BJ (cell line): ENCODE data around the gene CACNA2D3. TPM values are rescaled to one million over a fixed set of nuclear protein-coding genes. Genes with fewer than 3 reads are reported as not detected.

ENCODE experiments used
- CTCF ChIA-PET: fragments of 350-600 bp; formaldehyde crosslinking; extraction: SDS; loops from one replicate; lab custom pipeline; 2021; ENCODE audit warnings: antibody characterized with exemption, inconsistent platforms; lab: Yijun Ruan, JAX
- POLR2A ChIA-PET: fragments of 300-600 bp; sonication (Branson Sonifier 250); formaldehyde crosslinking; extraction: SDS; loops from one replicate; lab custom pipeline; 2021; ENCODE audit warnings: antibody characterized with exemption; lab: Charles Lee
- DNase-seq: peaks from one replicate; pipeline ENCODE4 v3.0.0-alpha.2; 2011; ENCODE audit warnings: low read depth
- H3K27me3 ChIP-seq: 2 replicates; pipeline ENCODE4 v1.6.0; 2011; ENCODE audit warnings: low read length; ENCODE audit not compliant: control insufficient read depth, insufficient read depth
- H3K36me3 ChIP-seq: 2 replicates; pipeline ENCODE4 v1.5.1; 2011; ENCODE audit warnings: low read length; ENCODE audit not compliant: control insufficient read depth, insufficient read depth
- H3K4me3 ChIP-seq: 2 replicates; pipeline ENCODE4 v1.5.1; 2011; ENCODE audit warnings: low read depth, mild to moderate bottlenecking, control low read depth, low read length
- CTCF ChIP-seq: IDR thresholded peaks from 2 replicates; pipeline ENCODE4 v1.5.1; 2011; ENCODE audit warnings: low read depth, mild to moderate bottlenecking, control low read depth, inconsistent platforms, low read length, moderate library complexity; ENCODE audit not compliant: insufficient read depth
- polyA plus RNA-seq: library from polyadenylated mRNA; depleted of rRNA; stranded (reverse); fragments of >200 nt; gene quantifications from 2 replicates; pipeline ENCODE4 v1.2.3, GENCODE V29; 2011

CACNA2D3 gene
- polyA plus RNA-seq, 1 experiment, result 0.56 TPM

- peak; percentile 85 for TF ChIP-seq CTCF
- CTCF ChIA-PET, result interaction anchor here (0.7 to 1.9 kb wide), 16 partner anchors 171 to 738 kb away, joined by 3 to 8 read pairs (median 3); no protein-coding TSS in a partner anchor
- H3K27me3 ChIP-seq, result no peaks in the 10 kb centered on the region
- no peak overlapping the region for H3K4me3 ChIP-seq
- DNase-seq, result peak; percentile 72
- no peaks in the 10 kb centered on the region for H3K36me3 ChIP-seq
- POLR2A ChIA-PET, result interaction anchor here (0.6 to 1.5 kb wide), 6 partner anchors 352 to 1050 kb away, joined by 3 to 6 read pairs (median 4); no protein-coding TSS in a partner anchor
Measured at GRCh38 chr3:54427941-54428871, 305.9 kb downstream of the CACNA2D3 start.

- no peak for TF ChIP-seq CTCF
- CTCF ChIA-PET, result no interaction called here
Measured at GRCh38 chr3:54432975-54433374, 310.6 kb downstream of the CACNA2D3 start.

GRCh38 chr3:54433846-54434245 lies 311.5 kb downstream of the CACNA2D3 start:
- Histone ChIP-seq H3K4me3 (no peak overlapping the region), H3K36me3 (no peaks in the 10 kb centered on the region), H3K27me3 (no peaks in the 10 kb centered on the region)
- POLR2A ChIA-PET, result no interaction called here
- CTCF ChIA-PET, result no interaction called here
- no peak for TF ChIP-seq CTCF
- DNase-seq, result no peak

More at GRCh38 chr3:54432975-54433374, 310.6 kb downstream of the CACNA2D3 start:
- POLR2A ChIA-PET, result interaction anchor here (0.7 kb wide), 1 partner anchor 1638 kb away, joined by 3 read pairs; no protein-coding TSS in a partner anchor
- Histone ChIP-seq H3K4me3 (no peak overlapping the region), H3K36me3 (no peaks in the 10 kb centered on the region), H3K27me3 (no peaks in the 10 kb centered on the region)
- DNase-seq, result no peak

GRCh38 chr3:54434756-54435155 lies 312.4 kb downstream of the CACNA2D3 start:
- no peak for TF ChIP-seq CTCF
- POLR2A ChIA-PET, result no interaction called here
- Histone ChIP-seq H3K27me3 (no peaks in the 10 kb centered on the region), H3K4me3 (no peak overlapping the region), H3K36me3 (no peaks in the 10 kb centered on the region)
- CTCF ChIA-PET, result interaction anchor here (0.5 to 1.0 kb wide), 2 partner anchors 388 to 411 kb away, joined by 3 read pairs; no protein-coding TSS in a partner anchor
- no peak for DNase-seq

GRCh38 chr3:54437271-54437670 lies 314.9 kb downstream of the CACNA2D3 start:
- Histone ChIP-seq H3K36me3 (no peaks in the 10 kb centered on the region), H3K4me3 (no peak overlapping the region), H3K27me3 (no peaks in the 10 kb centered on the region)
- ChIA-PET POLR2A (no interaction called here), CTCF (no interaction called here)
- TF ChIP-seq CTCF, result no peak
- DNase-seq, result no peak
